GM12878 (cell line): ENCODE results near the gene ZDHHC3. TPM values are rescaled to one million over a fixed set of nuclear protein-coding genes. Genes with fewer than 3 reads are reported as not detected.
A peak's percentile ranks its signal among the peaks of the same experiment; 100 is the strongest.

Source experiments
- ATAC-seq: fragments of 200-7000 bp; cut with Tn5 transposase; 3 replicates; pipeline ENCODE4 v1.9.1; 2020; ENCODE audit warnings: mild to moderate bottlenecking, moderate library complexity
- BruUV-seq: library from RNA; stranded (reverse); fragments of 400-500 nt; replicated peaks from 2 replicates; lab custom pipeline; 2021; lab: Mats Ljungman, UMichigan
- CTCF ChIA-PET: fragments of 300-600 bp; sonication (Branson Sonifier 250); formaldehyde crosslinking; extraction: SDS; loops from one replicate; lab custom pipeline; 2021; ENCODE audit warnings: inconsistent platforms; lab: Yijun Ruan, JAX
- POLR2A ChIA-PET: fragments of 350-600 bp; formaldehyde crosslinking; extraction: SDS; loops from one replicate; lab custom pipeline; 2021; ENCODE audit warnings: inconsistent platforms; lab: Charles Lee
- RAD21 ChIA-PET: fragments of 300-600 bp; sonication (Branson Sonifier 250); formaldehyde crosslinking; loops from one replicate; lab custom pipeline; 2023; ENCODE audit warnings: antibody characterized with exemption; ENCODE audit not compliant: unreplicated experiment; lab: Charles Lee
- SMC1A ChIA-PET: fragments of 300-600 bp; sonication (Branson Sonifier 250); formaldehyde crosslinking; loops from one replicate; lab custom pipeline; 2023; ENCODE audit not compliant: unreplicated experiment, uncharacterized antibody; lab: Charles Lee
- DNase-seq: peaks from one replicate; pipeline ENCODE4 v3.0.0-alpha.2; 2011; ENCODE audit warnings: low read depth, low spot score
- FAIRE-seq: peaks from 3 replicates; lab custom pipeline; 2011; peaks lifted over from hg19 to GRCh38; lab: Jason Lieb, UNC
- H2AFZ ChIP-seq: 2 replicates; pipeline ENCODE4 v1.6.0; 2011; ENCODE audit warnings: low read depth, low read length, control low read depth; ENCODE audit not compliant: control insufficient read depth
- H3K27ac ChIP-seq: 2 replicates; pipeline ENCODE4 v1.5.1; 2011; ENCODE audit warnings: control low read depth; ENCODE audit not compliant: control insufficient read depth, insufficient read depth
- H3K27me3 ChIP-seq, 2 experiments: replicated peaks in 1 of 2; 2 replicates each; pipeline versions ENCODE4 v1.6.0 to v1.6.1; 2011; ENCODE audit warnings: low read length in 1 of 2; ENCODE audit not compliant: control insufficient read depth in 2 of 2, insufficient read depth in 2 of 2
- H3K36me3 ChIP-seq, 2 experiments: 2 replicates each; pipeline ENCODE4 v1.5.1; 2011; ENCODE audit warnings: low read length in 1 of 2; ENCODE audit not compliant: control insufficient read depth in 2 of 2, insufficient read depth in 2 of 2
- H3K4me1 ChIP-seq: 2 replicates; pipeline ENCODE4 v1.6.1; 2011; ENCODE audit warnings: mild to moderate bottlenecking, low read length, moderate library complexity, mixed read lengths; ENCODE audit not compliant: control insufficient read depth, insufficient read depth
- H3K4me2 ChIP-seq: 2 replicates; pipeline ENCODE4 v1.6.0; 2011; ENCODE audit warnings: control low read depth; ENCODE audit not compliant: control insufficient read depth, insufficient read depth
- H3K4me3 ChIP-seq: fragments of 200-600 bp; sonication (generic); 2 replicates; pipeline ENCODE4 v1.5.1; 2016
- H3K79me2 ChIP-seq: 2 replicates; pipeline ENCODE4 v1.6.0; 2011; ENCODE audit warnings: low read length; ENCODE audit not compliant: control insufficient read depth, insufficient read depth
- H3K9ac ChIP-seq: 2 replicates; pipeline ENCODE4 v1.8.0; 2011; ENCODE audit warnings: low read length, control low read depth, mixed read lengths; ENCODE audit not compliant: control insufficient read depth, insufficient read depth
- H3K9me3 ChIP-seq: replicated peaks from 3 replicates; pipeline ENCODE4 v1.5.1; 2011; ENCODE audit warnings: mild to moderate bottlenecking, low read length; ENCODE audit not compliant: control insufficient read depth, insufficient read depth
- H4K20me1 ChIP-seq: 2 replicates; pipeline ENCODE4 v1.6.0; 2011; ENCODE audit not compliant: control insufficient read depth, insufficient read depth
- ATF2 ChIP-seq: IDR thresholded peaks from 2 replicates; pipeline ENCODE4 v1.6.1; 2012; ENCODE audit warnings: low read length, inconsistent platforms
- ATF7 ChIP-seq: fragments of 450-650 bp; IDR thresholded peaks from 2 replicates; pipeline ENCODE4 v1.6.1; 2016; ENCODE audit warnings: low read depth, mild to moderate bottlenecking
- CHD4 ChIP-seq: fragments of 200-600 bp; sonication (generic); IDR thresholded peaks from 2 replicates; pipeline ENCODE4 v1.6.1; 2016; ENCODE audit warnings: mild to moderate bottlenecking
- EP300 ChIP-seq, 2 experiments: fragments of 150-350 bp in 1 of 2; IDR thresholded peaks; 2 replicates each; pipeline ENCODE4 v1.6.1; 2011 to 2012; ENCODE audit warnings: low read depth in 2 of 2, low read length in 2 of 2, borderline replicate concordance in 1 of 2, improper control_type of control experiment in 1 of 2, inconsistent platforms in 1 of 2; ENCODE audit not compliant: control insufficient read depth in 1 of 2
- GABPA ChIP-seq: IDR thresholded peaks from 2 replicates; pipeline ENCODE4 v1.6.1; 2014; ENCODE audit warnings: antibody characterized with exemption, low read depth, mild to moderate bottlenecking, inconsistent platforms
- HDAC6 ChIP-seq: fragments of 200-600 bp; sonication (generic); IDR thresholded peaks from one replicate; pipeline ENCODE4 v1.8.0; 2017; ENCODE audit warnings: antibody characterized with exemption; ENCODE audit not compliant: unreplicated experiment
- IKZF1 ChIP-seq: fragments of 450-650 bp; conservative IDR thresholded peaks from 2 replicates; pipeline ENCODE4 v1.6.1; 2017; ENCODE audit warnings: antibody characterized with exemption, mild to moderate bottlenecking
- MYC ChIP-seq: IDR thresholded peaks from 2 replicates; pipeline ENCODE4 v1.6.1; 2011; ENCODE audit warnings: mild to moderate bottlenecking, low read length, moderate library complexity, inconsistent platforms; ENCODE audit not compliant: insufficient read depth, insufficient replicate concordance, insufficient read length, severe bottlenecking
- NFIC ChIP-seq: IDR thresholded peaks from 2 replicates; pipeline ENCODE4 v1.6.1; 2012; ENCODE audit warnings: low read depth, mild to moderate bottlenecking, inconsistent platforms, low read length, moderate library complexity
- PAX5 ChIP-seq: IDR thresholded peaks from 2 replicates; pipeline ENCODE4 v1.6.1; 2011; ENCODE audit warnings: low read depth, low read length, borderline replicate concordance
- POLR2AphosphoS2 ChIP-seq: IDR thresholded peaks from 2 replicates; pipeline ENCODE4 v1.6.1; 2011; ENCODE audit warnings: low read depth, mild to moderate bottlenecking, low read length, improper control_type of control experiment, moderate library complexity
- USF2 ChIP-seq: IDR thresholded peaks from 2 replicates; pipeline ENCODE4 v1.6.1; 2011; ENCODE audit warnings: low read depth, low read length, improper control_type of control experiment, borderline replicate concordance
- ZNF207 ChIP-seq: fragments of 450-650 bp; IDR thresholded peaks from 2 replicates; pipeline ENCODE4 v1.6.1; 2014; ENCODE audit warnings: antibody characterized with exemption, mild to moderate bottlenecking, borderline replicate concordance
- ZNF622 ChIP-seq: fragments of 450-650 bp; IDR thresholded peaks from 2 replicates; pipeline ENCODE4 v1.6.1; 2017; ENCODE audit warnings: mild to moderate bottlenecking, inconsistent platforms
- WGBS: methylation state at CpG from one replicate; pipeline ENCODE4 v1.1.6; 2016; ENCODE audit warnings: low lambda C conversion rate; ENCODE audit not compliant: insufficient replicate concordance, insufficient coverage; ENCODE audit errors: missing lambda C conversion rate; 5-methylcytosine and 5-hydroxymethylcytosine counted together
- in situ Hi-C: fragments of 300-500 bp; cut with MboI; formaldehyde crosslinking; loops from 9 replicates; pipeline ENCODE4 v1.14.3; 2018; ENCODE audit warnings: mixed read lengths
- intact Hi-C: fragments of 100-400 bp; cut with micrococcal nuclease; formaldehyde crosslinking; loops from one replicate; pipeline ENCODE4 v1.14.2; 2022; ENCODE audit not compliant: unreplicated experiment
- polyA plus RNA-seq, 11 experiments: library from polyadenylated mRNA; depleted of rRNA in 4 of 11; unstranded in 6 of 11; stranded (reverse) in 5 of 11; fragments of >200 nt; fragmentation: Nextera tagmentation in 4 of 11; fragmentation: Illumina TruSeq in 1 of 11; extraction: Ambion mirVana in 4 of 11; extraction: Trizol in 1 of 11; gene quantifications; 1 replicate in 1 of 11; 2 replicates in 10 of 11; pipeline versions ENCODE4 v1.2.1 to v1.2.3, GENCODE V29; 2011 to 2016; ENCODE audit warnings: inconsistent platforms in 2 of 11, missing spikeins in 2 of 11, low read depth in 1 of 11
- total RNA-seq, 4 experiments: library from RNA; depleted of rRNA in 3 of 4; stranded (reverse); fragments of >200 nt in 3 of 4; fragmentation: Illumina TruSeq in 1 of 4; extraction: Trizol in 1 of 4; gene quantifications; 2 replicates each; pipeline versions ENCODE4 v1.2.1 to v1.2.3, GENCODE V29; 2013 to 2021

The ZDHHC3 gene
- total and polyA plus RNA-seq, 10 of the 15 experiments (the other 5 are each of a cell fraction or from before 2014, with no cell fraction given), result 6.8 to 79.1 (median 40.8) TPM

- RAD21 ChIA-PET, result interaction anchor here (0.8 to 4.0 kb wide), 8 partner anchors 13 to 61 kb away, joined by 3 to 18 read pairs (median 4); no protein-coding TSS in a partner anchor
- no peak overlapping the region; the same call in 1 of the 2 replicates for H3K9ac ChIP-seq
- H2AFZ ChIP-seq, result no peak overlapping the region
- peak overlapping the region; percentile 28 for H3K4me2 ChIP-seq
- FAIRE-seq (peak; percentile 78), ATAC-seq (peak; percentile 5), DNase-seq (no peak)
- TF ChIP-seq EP300 (IDR thresholded peaks at IDR 0.05; ENCODE audit: borderline replicate concordance in 1 of 2, control insufficient read depth in 1 of 2, low read depth in 2 of 2, low read length in 2 of 2) (0 out of 4 replicates have a peak, but pooled peaks of 1 of the 2 experiments have one; percentile 3), IKZF1 (0 out of 2 replicates have a peak, but pooled peaks have one; percentile 35), NFIC (0 out of 2 replicates have a peak, but pooled peaks have one; percentile 28), POLR2AphosphoS2 (no peak)
- H4K20me1 ChIP-seq, result no peaks in the 10 kb centered on the region
- H3K4me3 ChIP-seq, result peak overlapping the region; percentile 34
- peaks cover 84% of the 10 kb centered on the region for H3K79me2 ChIP-seq
- in situ Hi-C loops, result no loop called here
- SMC1A ChIA-PET, result interaction anchor here (0.9 to 8.7 kb wide), 3 partner anchors 14 to 60 kb away, joined by 3 to 97 read pairs (median 3); no protein-coding TSS in a partner anchor
- 100% methylated on average over 1 of the region's 1 CpG for WGBS
- peaks cover 0 to 8% of the 10 kb centered on the region in 2 experiments; a peak in 1 of 4 replicates for H3K36me3 ChIP-seq
- CTCF ChIA-PET, result interaction anchor here (0.8 to 3.7 kb wide), 3 partner anchors 10 to 59 kb away, joined by 3 to 53 read pairs (median 3); no protein-coding TSS in a partner anchor
- intact Hi-C loops, result no loop called here
- BruUV-seq, result no TSS peak
- no peaks in the 10 kb centered on the region for H3K9me3 ChIP-seq
- POLR2A ChIA-PET, result interaction anchor here (5.5 kb wide), 1 partner anchor 14 kb away, joined by 62 read pairs; no protein-coding TSS in a partner anchor
- H3K4me1 ChIP-seq, result peaks cover 29% of the 10 kb centered on the region
- H3K27ac ChIP-seq, result peak overlapping the region; percentile 63
- no peaks in the 10 kb centered on the region for H3K27me3 ChIP-seq
Measured at GRCh38 chr3:44981220-44981619, 5.2 kb upstream of the ZDHHC3 start.

GRCh38 chr3:44974416-44974815, 1.6 kb downstream of the ZDHHC3 start:
- no peak overlapping the region for H2AFZ ChIP-seq
- ATAC-seq (no peak), FAIRE-seq (no peak), DNase-seq (no peak)
- no peaks in the 10 kb centered on the region for H3K9me3 ChIP-seq
- H3K79me2 ChIP-seq, result peaks cover 59% of the 10 kb centered on the region
- no peaks in the 10 kb centered on the region for H3K27me3 ChIP-seq
- ChIA-PET CTCF (interaction anchor here (0.9 to 1.5 kb wide), 4 partner anchors 13 to 67 kb away, joined by 3 to 4 read pairs (median 3); no protein-coding TSS in a partner anchor), RAD21 (interaction anchor here (1.1 kb wide), 1 partner anchor 9 kb away, joined by 3 read pairs; no protein-coding TSS in a partner anchor), POLR2A (interaction anchor here (0.7 kb wide), 1 partner anchor 1070 kb away, joined by 3 read pairs; no protein-coding TSS in a partner anchor), SMC1A (interaction anchor here (1.1 to 3.7 kb wide), 2 partner anchors 10 to 13 kb away, joined by 3 to 19 read pairs; no protein-coding TSS in a partner anchor)
- no TSS peak for BruUV-seq
- H4K20me1 ChIP-seq, result no peaks in the 10 kb centered on the region
- peak overlapping the region; percentile 47; the same call in 1 of the 2 replicates for H3K27ac ChIP-seq
- 75% methylated on average over 4 of the region's 4 CpGs for WGBS
- H3K9ac ChIP-seq, result peak overlapping the region; percentile 94
- peak overlapping the region; percentile 94 for H3K4me2 ChIP-seq
- in situ Hi-C loops, result no loop called here
- no peaks in the 10 kb centered on the region for H3K36me3 ChIP-seq
- intact Hi-C loops, result no loop called here
- H3K4me1 ChIP-seq, result peaks cover 20% of the 10 kb centered on the region
- H3K4me3 ChIP-seq, result peak overlapping the region; percentile 94
- no peak for TF ChIP-seq POLR2AphosphoS2
- no peak for TF ChIP-seq ATF2
- no peak for TF ChIP-seq ZNF622
- TF ChIP-seq PAX5, result no peak
- TF ChIP-seq HDAC6, result no peak
- TF ChIP-seq GABPA, result no peak
- TF ChIP-seq NFIC, result no peak
- no peak for TF ChIP-seq MYC
- TF ChIP-seq CHD4, result no peak
- TF ChIP-seq ATF7, result no peak
- no peak for TF ChIP-seq USF2
- TF ChIP-seq ZNF207, result no peak
